Stimulated activated CD8-positive, alpha-beta memory T cell treated with anti-CD3 and anti-CD28 coated beads, Interleukin-2, amount 100 ng/mL, for 48 hours (primary cell): ENCODE measurements around the gene FRK.
"Not testable (repeated sequence)": the region's sequence is repeated elsewhere in the genome, so short reads cannot be mapped to it uniquely, and the experiment has no call there.

Experiments used
- DNase-seq, 2 donors: peaks; one replicate each; pipeline ENCODE4 v3.0.0-alpha.2; 2020; ENCODE audit warnings: low read depth in 2 of 2

Gene FRK, protein sequence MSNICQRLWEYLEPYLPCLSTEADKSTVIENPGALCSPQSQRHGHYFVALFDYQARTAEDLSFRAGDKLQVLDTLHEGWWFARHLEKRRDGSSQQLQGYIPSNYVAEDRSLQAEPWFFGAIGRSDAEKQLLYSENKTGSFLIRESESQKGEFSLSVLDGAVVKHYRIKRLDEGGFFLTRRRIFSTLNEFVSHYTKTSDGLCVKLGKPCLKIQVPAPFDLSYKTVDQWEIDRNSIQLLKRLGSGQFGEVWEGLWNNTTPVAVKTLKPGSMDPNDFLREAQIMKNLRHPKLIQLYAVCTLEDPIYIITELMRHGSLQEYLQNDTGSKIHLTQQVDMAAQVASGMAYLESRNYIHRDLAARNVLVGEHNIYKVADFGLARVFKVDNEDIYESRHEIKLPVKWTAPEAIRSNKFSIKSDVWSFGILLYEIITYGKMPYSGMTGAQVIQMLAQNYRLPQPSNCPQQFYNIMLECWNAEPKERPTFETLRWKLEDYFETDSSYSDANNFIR

DNA sequence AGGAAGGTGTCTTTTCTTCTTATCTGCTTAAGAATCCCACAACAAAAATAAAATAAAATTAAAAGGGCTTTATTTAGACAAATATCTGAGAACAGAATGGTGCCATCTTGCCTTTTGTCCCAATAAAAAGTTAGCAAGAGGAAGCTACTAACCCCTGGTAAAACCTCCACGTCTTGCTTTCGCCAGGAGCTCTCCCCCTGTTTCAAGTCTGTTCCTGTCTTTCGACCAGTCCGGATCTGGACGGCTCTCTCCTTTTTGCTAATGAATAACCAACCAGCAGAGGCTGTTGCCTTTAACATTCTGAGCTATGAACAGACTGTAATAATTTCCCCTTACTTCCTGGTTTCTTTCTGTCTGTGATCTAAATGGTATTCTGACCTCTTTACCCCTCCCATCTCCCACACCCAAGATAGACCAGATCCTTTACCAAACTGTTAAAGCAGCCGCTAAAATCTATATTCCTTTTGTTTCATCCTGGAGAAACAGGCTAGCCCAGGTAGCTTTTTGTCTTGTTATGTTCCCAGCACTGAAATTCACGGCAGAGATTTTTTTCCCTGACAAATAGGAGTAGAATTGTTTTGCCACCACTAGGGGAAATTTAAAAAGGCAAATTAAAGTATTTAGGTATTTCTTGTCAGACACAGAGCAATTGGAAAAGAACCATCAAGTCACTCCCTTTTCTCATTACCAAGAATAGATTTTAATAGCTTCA lies at the start of gene FRK:
Gene FRK, minus strand, starts transcription at position 320 of the 712 bp plus-strand sequence. CDS start 580 bp downstream, outside the sequence.
- no peak for DNase-seq

GRCh38 chr6:116108836-116109235 lies 48.1 kb upstream of the FRK start:
- no peak for DNase-seq

DNA sequence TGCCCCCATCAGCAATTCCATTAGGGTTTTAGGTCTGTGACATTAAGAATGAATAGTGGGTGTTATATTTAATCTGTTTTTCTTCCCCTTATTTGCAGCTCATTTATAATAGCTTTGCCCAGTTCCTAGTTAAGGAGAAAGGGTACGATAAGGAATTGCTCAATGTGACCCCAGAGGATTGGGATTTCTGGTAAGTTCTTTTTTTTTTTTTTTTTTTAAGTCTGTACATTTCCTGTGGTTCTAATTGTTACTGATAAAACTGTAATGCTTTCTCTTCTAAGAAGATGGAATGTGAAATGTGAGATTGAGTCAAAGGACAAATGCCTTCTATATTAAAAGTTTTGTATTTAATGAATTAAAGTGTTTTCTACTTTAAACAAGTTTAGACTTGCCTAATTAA lies 45.5 kb upstream of the FRK start:
- DNase-seq: no peak

GRCh38 chr6:116105247-116105646 lies 44.6 kb upstream of the FRK start:
- DNase-seq: no peak

GRCh38 chr6:116104636-116105035 lies 43.9 kb upstream of the FRK start:
- no peak for DNase-seq

DNA sequence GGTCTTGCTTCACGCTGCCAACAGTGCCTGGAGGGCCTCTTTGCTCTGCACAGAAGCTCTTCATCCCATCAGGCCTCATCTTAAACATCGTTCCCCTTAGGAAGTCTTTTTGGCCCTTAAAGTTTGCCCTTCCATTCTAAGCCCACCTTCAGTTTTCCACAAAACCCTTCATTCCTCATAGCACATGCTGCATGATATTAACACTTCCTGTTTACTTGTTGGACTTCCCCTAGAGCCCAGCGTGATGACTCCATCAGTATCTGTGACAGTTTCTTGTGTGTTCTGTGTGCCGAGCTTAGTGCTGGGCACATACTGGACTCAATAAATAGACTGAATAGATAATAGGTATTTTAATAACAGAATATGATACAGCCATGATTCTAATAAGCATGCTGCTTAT lies 42.2 kb upstream of the FRK start:
- no peak for DNase-seq

DNA sequence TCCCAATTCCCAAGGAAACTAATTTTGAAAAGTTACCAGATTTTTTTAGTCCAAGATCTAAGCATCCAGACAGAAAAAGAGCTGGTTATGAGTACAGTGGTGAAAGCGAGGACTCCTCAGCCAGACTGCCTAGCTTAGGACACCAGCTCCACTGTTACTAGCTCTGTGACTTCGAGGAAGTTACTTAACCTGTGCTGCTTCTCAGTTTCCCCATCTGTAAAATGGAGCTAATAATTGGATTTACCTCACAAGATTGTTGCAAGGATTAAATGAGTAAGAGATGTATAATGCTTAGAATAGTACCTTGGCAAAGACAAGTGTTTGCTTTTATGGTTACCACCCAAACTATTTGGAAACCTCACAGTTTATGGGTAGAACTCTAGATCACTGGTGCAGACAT lies 41.1 kb upstream of the FRK start:
- DNase-seq: no peak

DNA sequence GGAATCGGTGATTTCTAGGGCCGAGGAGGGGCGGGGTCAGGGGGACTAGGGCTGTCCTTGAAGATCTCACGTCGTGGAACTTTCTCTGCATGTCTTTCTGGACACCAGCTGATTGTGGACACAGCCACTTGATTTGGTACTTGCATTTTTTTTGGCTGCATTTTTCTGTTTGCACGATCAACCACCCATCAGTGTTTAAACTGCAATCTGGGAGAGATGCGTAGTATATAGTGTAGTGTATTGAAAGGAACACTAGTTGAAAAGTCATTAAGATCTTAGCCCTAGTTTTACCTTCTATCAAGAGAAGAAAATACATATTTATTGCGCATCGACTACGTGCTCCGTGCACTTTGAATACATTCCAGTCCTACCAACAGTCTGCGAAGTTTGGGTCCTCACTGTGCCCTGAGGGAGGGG lies 40.6 kb upstream of the FRK start:
- DNase-seq: no peak

DNA sequence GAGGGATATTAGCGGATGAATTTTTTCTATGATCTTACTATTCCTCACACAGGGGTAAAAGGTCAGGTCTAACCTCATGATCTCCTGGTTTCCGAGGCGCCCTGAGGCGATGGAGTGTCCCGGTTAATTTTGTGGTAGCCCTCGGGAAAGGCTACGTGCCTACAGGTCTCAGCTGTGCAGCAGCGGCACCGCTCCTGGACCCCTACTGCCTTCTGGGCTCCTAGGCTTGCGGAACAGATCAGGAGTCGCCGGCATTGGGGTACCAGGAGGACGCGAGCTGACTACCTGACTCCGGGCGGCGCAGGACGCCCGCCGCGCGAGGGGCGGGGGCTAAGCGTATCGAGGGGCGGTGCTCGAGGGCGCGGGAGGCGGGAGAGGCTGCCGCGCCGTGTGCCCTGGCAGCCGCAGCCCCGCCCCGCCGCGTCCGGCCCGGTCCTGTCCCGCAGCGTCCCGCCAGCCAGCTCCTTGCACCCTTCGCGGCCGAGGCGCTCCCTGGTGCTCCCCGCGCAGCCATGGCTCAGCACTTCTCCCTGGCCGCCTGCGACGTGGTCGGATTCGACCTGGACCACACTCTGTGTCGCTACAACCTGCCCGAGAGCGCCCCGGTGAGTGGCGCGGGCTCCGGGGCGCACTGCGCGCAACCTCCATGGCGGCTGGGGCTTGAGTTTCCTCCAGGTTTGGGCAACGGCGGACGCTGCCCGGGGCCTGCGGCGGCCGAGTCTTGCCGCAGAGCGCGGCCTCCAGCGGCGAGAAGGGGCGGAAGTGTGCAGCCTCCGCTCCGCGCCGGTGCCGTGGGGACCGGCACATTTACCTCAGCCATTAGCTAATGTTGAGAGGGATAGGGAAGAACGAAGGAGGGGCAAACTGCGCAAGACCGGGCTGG lies 40.0 kb upstream of the FRK start, which contains the start of gene NT5DC1:
Gene NT5DC1, plus strand, starts transcription at position 435 of the 883 bp plus-strand sequence. Its CDS starts 78 bp downstream, at position 513.
- DNase-seq: peak; percentile 81

DNA sequence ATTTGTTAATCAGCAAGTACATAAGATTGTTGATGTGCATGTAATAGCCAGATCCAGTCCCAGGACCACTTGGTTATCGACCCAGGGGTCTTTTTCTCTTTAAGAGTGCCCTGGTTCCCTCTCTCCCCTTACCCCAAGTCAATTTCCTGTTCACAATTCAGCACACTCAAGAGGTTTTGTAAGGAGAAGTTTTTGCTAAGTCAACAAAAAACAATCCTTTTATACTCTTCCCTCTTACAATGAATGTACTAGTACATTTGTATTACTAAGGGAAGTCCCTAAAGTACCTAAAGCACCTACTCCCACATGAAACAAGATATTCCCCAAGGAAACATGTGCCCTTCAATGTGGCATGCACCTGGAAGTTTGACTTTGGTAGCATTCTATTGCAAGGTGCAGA lies 38.3 kb upstream of the FRK start:
- no peak for DNase-seq

DNA sequence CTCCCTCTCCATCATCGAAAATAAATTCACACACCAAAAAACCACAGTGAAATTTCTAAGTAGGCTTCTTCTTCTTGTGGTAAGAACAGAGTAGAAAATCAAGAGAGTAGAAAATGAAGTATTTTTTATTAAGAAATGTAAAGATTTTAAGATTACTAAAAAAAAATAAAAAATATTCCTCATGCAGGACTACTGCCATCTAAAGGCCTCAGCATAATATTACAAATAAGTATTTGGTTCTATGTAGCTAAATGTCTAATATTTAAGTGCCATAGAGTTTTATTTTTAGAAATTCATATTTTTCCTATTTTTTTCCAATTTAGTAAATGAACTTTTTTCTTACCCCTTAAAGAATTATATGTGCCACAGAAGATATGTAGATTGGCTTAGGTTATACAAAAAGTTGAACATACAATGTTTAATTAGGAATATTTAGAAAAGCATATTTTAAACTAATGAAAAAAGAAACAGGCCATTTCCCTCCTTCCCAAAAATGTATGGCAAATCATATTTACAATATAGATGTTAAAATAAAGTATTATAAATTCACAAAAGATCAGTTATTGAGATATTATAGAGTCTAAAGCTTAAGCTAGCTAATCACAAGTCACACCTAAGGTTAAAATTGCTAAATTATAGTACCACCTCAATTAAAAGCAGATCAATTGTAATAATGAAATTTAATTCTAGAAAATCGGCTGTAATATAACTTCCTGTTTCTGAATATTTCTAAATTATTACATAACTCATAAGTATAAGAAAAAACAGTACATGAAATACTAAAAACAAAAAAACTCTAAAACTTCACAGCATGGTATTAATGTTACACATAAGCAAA lies 36.5 kb upstream of the FRK start:
- DNase-seq: no peak

GRCh38 chr6:116096048-116096759 lies 35.5 kb upstream of the FRK start:
- DNase-seq: not testable (repeated sequence)

- DNase-seq: no peak
These were observed 33.4 kb upstream of the FRK start for GRCh38 chr6:116094041-116094440.

GRCh38 chr6:116090251-116090650 lies 29.6 kb upstream of the FRK start:
- no peak for DNase-seq

DNA sequence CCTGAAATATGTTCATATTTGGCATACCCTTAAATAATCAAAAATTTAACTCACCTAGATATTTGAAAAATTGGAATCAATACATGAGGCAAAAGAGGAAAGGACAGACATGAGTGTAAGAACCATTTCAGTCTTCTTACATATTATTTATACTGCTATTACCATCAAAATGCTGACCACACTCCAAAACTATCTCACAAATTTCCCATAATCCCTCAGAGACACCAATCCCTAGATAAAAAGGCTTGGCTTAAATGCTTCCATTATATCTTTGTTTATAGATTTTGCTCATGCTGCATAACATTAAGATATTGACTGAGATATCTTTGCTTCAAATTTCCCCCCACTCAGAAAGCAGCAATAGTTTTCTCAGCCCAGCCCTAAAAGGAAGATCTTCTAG lies 28.3 kb upstream of the FRK start:
- no peak for DNase-seq

DNA sequence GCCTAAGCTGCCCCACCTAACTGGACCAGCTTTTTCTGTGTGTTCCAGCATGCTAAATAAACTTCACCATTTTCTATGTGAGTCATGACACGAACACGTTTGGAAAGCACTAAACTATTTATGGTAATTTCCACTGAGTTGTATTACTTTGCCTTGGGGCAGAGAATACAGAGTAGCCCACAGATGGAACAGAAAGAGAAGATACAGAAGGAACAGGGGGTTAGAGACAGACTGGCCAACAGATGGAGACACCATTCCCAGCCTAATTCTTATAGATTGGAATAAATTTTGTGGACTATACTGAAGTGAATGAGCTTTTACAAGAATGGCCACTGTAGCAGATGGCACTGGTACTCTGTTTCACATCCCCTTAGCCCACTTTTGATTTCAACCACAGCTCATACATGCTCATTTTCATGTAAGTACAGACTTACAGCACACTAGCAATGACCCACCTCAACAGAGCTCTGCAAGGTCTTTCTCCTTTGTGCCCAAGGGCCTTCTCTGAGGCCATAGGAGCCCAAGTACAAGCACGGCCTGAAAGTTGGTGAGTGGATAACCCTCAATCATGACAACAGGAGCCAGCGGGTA lies 26.8 kb upstream of the FRK start:
- no peak for DNase-seq

DNA sequence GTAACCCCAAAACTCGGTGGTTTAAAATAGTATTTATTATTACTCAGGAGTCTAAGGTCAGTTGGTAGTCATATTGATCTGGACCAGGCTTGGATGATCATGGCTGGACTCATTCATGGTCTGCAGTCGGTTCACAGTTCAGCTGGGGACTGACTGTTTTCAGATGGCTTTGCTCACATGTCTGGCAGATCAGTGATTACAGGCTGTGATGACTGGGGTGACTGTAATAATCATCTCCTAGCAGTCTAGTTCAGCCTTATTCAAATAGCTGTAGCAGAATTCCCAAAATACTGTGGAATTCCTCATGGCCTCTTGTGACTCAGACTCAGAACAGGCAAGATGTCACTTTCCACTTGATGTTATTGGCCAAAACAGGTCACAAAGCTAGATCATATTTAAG lies 23.6 kb upstream of the FRK start:
- no peak for DNase-seq

DNA sequence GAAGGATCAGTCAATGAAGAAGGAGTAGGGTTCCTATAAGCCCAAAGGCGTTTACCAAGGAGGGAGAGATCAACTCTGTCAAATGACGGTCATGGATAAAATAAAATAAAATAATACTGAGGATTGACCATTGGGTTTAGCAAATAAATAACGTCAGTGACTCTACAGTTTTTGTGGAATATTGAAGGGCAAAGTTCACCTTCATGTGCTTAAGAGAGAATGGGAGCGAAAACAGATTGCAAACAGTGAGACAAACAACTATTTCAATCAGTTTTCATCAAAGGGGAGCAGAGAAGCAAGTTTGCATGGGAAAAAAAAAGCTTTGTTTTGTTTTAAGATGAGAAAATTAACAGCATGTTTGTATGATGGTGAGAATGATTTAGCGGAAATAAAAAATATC lies 22.4 kb upstream of the FRK start:
- no peak for DNase-seq

- DNase-seq: no peak
These were observed 18.3 kb upstream of the FRK start for GRCh38 chr6:116078945-116079344.

DNA sequence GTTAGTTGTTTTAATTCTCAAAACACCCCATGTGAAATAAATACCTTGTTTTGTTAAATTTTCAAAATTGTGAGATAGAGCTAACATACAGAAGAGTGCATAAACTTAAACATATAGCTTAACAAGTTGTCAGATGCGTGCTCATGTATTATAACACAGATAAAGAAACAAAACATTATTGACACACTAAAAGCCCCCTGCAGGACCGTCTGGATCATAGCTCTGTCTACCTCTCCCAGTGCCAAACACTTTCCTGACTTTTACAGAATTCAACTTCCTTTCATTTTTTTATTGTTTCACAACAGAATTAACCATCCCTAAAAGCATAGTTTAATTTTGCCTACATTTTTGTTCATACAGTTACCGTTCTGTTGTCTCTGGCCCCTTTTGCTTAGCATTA lies 17.8 kb upstream of the FRK start:
- no peak for DNase-seq
